ENCODE data around the gene SUSD2.
"Not testable (repeated sequence)": the region's sequence is repeated elsewhere in the genome, so short reads cannot be mapped to it uniquely, and the experiment has no call there.

Gene SUSD2

GRCh38 chr22:24177045-24177444 is 4.2 kb upstream of the SUSD2 start:
- no peak for DNase-seq

- DNase-seq: no peak
Measured at GRCh38 chr22:24177456-24177855, 3.8 kb upstream of the SUSD2 start.

DNA sequence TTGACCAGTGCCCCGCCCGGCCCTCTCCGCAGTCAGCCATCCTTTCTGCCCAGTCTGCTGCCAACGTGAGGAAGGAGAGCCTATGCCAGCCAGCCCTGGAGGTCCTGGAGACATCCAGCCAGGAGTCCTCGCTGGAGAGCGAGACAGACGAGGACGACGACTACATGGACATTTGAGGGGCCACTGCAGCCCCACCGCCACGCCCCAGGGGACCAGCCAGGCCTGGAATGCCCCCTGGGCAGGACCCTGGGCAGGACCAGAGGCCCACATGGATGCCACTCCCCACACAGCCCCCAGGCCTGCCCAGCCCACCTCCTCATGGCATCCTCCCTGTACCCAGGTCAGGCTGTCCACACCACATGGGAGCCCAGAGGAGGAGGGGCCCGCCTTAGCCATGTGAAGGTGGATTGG is 3.3 kb upstream of the SUSD2 start:
- no peak for DNase-seq

DNA sequence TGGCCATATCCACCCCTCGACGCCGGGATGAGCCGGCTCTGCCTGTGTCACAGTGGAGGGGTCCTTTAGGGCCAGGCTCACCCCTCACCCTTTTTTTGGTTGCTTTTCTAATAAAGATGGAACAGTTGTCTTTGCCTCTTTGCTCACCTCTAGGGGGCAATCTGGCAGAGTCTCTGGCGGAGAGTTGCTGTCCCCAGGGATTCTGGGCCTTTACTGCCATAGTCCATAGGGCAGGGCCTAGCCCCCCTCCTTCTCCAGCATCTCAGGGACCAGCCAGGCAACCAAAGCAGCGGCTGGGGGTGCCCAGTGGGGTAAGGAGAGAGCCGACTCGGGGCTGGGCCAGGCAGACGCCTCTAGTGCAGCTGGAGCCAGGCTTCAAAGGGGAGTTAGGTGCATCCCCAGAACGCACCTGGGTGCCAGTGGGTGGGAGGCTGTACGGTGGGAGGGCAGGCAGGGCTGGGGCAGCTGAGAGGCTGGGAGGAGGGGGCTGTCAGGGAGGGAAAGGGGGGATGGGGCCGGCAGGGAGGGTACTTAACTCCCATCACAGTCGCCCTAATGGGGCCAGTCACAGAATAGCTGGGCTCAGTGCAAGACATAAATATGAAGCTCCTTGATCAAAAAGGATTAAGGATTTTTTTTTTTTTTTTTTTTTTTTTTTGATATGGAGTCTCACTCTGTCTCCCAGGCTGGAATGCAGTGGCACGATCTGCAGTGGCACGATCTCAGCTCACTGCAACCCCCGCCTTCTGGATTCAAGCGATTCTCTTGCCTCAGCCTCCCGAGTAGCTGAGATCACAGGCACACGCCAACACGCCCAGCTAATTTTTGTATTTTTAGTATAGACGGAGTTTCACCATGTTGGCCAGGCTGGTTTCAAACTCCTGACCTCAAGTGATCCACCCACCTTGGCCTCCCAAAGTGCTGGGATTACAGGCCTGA is 2.5 kb upstream of the SUSD2 start:
- no peak for DNase-seq

DNA sequence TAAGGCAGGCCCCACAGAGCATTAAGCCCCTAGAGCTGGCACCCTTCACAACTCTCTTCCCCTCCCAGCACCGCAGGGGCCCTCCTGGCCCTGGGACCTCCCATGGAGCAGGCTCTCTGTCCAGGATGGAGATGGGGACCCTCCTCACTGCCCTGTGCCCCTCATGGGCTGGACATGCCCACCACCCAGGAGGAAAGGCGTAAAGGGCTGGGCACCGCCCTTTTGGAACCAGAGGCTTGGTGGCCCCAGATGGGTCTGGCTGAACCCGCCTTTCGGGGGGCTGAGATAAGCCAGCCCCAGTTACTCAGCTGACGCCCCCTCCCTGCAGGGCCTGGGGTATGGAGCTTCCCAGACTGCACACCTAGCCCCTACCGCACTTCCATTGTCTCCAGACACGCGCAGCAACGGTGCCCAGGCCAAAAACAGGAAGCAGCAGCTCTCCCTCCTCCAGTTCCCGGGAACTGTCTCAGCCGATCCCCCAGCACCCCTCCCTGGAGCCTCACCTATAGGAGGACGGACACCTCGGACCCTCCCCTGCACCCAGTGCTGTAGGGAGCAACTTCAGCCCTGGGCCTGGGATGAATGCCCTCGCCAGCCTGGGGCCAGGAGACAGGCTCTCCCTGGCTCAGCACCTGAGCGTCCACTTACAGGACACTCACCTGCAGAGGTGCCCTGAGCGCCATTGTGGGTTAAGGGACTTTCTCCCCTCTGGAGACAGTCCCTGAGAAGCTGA is 1.6 kb upstream of the SUSD2 start:
- DNase-seq: no peak

DNA sequence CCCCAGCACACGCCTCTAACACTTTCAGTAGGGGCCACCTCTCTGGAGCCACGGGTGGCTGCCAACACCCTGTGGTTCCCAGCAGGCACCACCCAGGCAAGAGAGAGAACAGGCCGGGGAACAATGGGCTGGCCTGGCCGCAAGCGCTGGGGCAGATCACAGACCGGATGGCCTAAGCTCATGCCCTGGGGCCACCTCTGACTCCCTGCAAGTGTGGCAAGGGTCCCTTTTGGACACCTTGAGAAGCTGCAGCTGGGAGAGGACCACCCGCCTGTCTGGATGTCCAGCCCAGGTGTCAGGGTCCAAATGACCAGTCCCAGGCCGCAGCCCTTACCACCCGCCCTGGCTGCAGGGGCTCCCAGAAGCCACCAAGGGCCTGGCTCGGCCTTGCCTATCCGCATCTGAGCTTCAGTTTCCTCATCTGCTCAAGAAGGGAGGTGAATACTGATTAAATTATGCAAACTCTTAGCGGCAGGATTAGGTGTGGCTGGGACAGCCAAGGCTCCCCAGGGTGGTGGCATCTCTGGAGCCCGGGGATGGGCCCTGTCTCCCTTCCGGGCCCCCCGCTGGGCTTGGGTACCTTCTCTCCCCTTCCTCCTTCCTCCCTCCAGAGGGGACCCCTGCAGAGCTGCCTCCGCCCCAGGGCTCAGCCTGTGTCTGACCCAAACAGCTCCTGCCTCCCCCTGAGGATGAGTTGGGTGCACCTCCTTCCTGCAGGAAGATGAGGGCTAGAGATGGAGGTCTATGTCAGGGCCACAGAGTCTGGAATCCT is 785 bp upstream of the SUSD2 start:
- no peak for DNase-seq

GRCh38 chr22:24181996-24182899 is 961 bp downstream of the SUSD2 start:
- DNase-seq: no peak

- not testable (repeated sequence) for DNase-seq
Measured at GRCh38 chr22:24182900-24183246, 1.6 kb downstream of the SUSD2 start.

GRCh38 chr22:24183321-24184031 is 2.2 kb downstream of the SUSD2 start:
- DNase-seq: no peak

- no peak for DNase-seq
Measured at GRCh38 chr22:24184057-24184798, 2.9 kb downstream of the SUSD2 start.

- DNase-seq: no peak
Measured at GRCh38 chr22:24185001-24185500, 3.8 kb downstream of the SUSD2 start.

GRCh38 chr22:24185501-24186351 is 4.4 kb downstream of the SUSD2 start:
- DNase-seq: no peak

DNA sequence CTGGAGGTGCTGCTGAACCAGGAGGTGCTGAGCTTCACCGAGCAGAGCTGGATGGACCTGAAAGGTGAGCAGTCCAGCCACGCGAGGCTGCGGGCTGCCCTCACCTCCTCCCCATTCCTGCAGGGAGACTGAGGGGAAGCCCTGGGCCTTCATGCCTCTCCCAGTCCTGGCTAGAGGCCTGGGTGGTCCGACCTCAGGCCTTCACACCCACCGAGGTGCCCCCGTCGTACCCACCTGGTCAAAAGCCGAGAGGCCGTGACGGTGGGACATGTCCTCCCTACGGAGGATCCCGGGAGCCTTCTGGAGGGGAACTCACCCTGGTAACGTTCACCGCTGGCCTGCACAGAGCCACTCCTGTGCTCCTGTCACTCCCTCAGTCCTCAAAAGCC is 5.1 kb downstream of the SUSD2 start:
- no peak for DNase-seq

DNA sequence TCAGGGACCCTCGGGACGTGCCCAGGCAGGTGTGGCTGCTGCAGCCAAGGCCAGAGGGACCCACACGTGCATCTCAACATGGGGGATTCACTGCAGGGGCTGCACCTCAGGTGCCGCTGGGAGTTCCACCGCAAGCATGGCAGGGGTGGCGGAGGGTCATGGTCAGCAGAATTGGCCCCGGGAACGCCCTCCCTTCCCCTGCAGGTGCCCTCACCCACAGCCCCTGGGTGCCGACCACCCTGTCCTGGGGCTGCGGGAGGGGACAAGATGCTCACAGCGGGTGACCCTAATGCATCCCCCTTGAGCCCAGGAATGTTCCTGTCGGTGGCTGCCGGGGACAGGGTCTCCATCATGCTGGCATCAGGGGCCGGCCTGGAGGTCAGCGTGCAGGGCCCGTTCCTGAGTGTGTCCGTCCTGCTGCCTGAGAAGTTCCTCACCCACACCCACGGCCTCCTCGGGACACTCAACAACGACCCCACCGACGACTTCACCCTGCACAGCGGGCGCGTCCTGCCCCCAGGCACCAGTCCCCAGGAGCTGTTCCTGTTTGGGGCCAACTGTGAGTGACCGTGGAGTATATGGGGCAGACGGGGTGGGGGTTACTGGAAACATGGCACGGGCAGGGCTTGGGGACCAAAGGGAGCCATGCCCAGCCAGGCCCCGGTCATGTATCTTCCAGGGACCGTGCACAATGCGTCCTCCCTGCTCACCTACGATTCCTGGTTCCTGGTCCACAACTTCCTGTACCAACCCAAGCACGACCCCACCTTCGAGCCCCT is 5.8 kb downstream of the SUSD2 start:
- no peak for DNase-seq

- DNase-seq: no peak
Measured at GRCh38 chr22:24187731-24188644, 6.7 kb downstream of the SUSD2 start.

- DNase-seq: no peak
Measured at GRCh38 chr22:24188705-24189248, 7.5 kb downstream of the SUSD2 start.
